GM12891 (cell line): Measurements from ENCODE around the gene EXOSC6.

Source experiments
- POLR2A ChIP-seq: IDR thresholded peaks from 2 replicates; pipeline ENCODE4 v1.6.1; 2011; ENCODE audit warnings: low read depth, low read length, control low read depth
- POLR2AphosphoS5 ChIP-seq: IDR thresholded peaks from 2 replicates; pipeline ENCODE4 v1.6.1; 2011; ENCODE audit warnings: low read depth, low read length, control low read depth

DNA sequence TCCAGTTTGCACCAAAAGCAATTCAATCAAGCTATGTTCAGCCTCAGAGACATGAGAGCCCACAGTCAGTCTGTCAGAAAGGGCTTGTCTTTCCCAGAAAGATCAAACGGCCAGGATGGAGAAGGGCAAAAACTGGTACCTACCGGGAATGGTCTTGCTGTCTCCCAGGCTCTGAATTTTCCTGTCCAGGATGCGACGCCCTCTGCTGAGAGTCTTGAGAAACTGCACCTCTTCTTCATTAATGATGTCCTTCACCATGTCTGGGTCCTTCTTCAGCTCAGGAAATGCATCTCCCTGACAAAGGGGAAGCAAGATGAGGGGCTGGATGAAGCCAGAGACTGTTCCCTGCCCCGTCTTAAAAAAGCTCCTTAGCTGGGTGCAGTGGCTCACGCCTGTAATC is 15.8 kb upstream of the EXOSC6 start:
- TF ChIP-seq POLR2AphosphoS5 (no peak), POLR2A (no peak)
